ENCODE measurements around the gene ATP5F1D.

GRCh38 chr19:1221904-1222255 is 19.7 kb upstream of the ATP5F1D start:
- no peak for TF ChIP-seq POLR2A (IDR thresholded peaks at IDR 0.05)
- TF ChIP-seq, protein P1, sequence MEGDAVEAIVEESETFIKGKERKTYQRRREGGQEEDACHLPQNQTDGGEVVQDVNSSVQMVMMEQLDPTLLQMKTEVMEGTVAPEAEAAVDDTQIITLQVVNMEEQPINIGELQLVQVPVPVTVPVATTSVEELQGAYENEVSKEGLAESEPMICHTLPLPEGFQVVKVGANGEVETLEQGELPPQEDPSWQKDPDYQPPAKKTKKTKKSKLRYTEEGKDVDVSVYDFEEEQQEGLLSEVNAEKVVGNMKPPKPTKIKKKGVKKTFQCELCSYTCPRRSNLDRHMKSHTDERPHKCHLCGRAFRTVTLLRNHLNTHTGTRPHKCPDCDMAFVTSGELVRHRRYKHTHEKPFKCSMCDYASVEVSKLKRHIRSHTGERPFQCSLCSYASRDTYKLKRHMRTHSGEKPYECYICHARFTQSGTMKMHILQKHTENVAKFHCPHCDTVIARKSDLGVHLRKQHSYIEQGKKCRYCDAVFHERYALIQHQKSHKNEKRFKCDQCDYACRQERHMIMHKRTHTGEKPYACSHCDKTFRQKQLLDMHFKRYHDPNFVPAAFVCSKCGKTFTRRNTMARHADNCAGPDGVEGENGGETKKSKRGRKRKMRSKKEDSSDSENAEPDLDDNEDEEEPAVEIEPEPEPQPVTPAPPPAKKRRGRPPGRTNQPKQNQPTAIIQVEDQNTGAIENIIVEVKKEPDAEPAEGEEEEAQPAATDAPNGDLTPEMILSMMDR (IDR thresholded peaks at IDR 0.05), result no peak
